Activated CD4-positive, CD25-positive, alpha-beta regulatory T cell treated with anti-CD3 and anti-CD28 coated beads, Interleukin-2, amount 50 U/mL, for 16 hours (primary cell): ENCODE measurements around the gene KCNT1.

Experiments
- DNase-seq: peaks from one replicate; pipeline ENCODE4 v3.0.0-alpha.2; 2020; ENCODE audit warnings: low read depth, low spot score

KCNT1 gene

GRCh38 chr9:135780626-135781025, 78.6 kb downstream of the KCNT1 start:
- DNase-seq: no peak

GRCh38 chr9:135782946-135783345, 81.0 kb downstream of the KCNT1 start:
- DNase-seq: no peak

GRCh38 chr9:135783540-135784245, 81.7 kb downstream of the KCNT1 start:
- no peak for DNase-seq

- no peak for DNase-seq
Measured at GRCh38 chr9:135785013-135785575, 83.1 kb downstream of the KCNT1 start.

GRCh38 chr9:135786146-135786690, 84.2 kb downstream of the KCNT1 start:
- no peak for DNase-seq

GRCh38 chr9:135787317-135787716, 85.3 kb downstream of the KCNT1 start:
- no peak for DNase-seq

GRCh38 chr9:135787776-135788575, 86.0 kb downstream of the KCNT1 start:
- no peak for DNase-seq

GRCh38 chr9:135788576-135789300, 86.8 kb downstream of the KCNT1 start:
- DNase-seq: no peak

- no peak for DNase-seq
Measured at GRCh38 chr9:135789838-135790291, 87.9 kb downstream of the KCNT1 start.

- no peak for DNase-seq
Measured at GRCh38 chr9:135790356-135790755, 88.4 kb downstream of the KCNT1 start.

- no peak for DNase-seq
Measured at GRCh38 chr9:135790850-135791249, 88.9 kb downstream of the KCNT1 start.

GRCh38 chr9:135791431-135792267, 89.7 kb downstream of the KCNT1 start:
- DNase-seq: no peak

- DNase-seq: no peak
Measured at GRCh38 chr9:135792268-135793128, 90.5 kb downstream of the KCNT1 start.

GRCh38 chr9:135793221-135794056, 91.5 kb downstream of the KCNT1 start:
- no peak for DNase-seq

- DNase-seq: no peak
Measured at GRCh38 chr9:135794057-135794335, 92.0 kb downstream of the KCNT1 start.

- no peak for DNase-seq
Measured at GRCh38 chr9:135794361-135794885, 92.4 kb downstream of the KCNT1 start.

GRCh38 chr9:135795391-135795790, 93.4 kb downstream of the KCNT1 start:
- no peak for DNase-seq

GRCh38 chr9:135796784-135797485, 95.0 kb downstream of the KCNT1 start:
- no peak for DNase-seq
